Measurements from ENCODE around the gene RTP5.
A peak's percentile ranks its signal among the peaks of the same experiment; 100 is the strongest.

RTP5 gene

GRCh38 chr2:241864850-241865213 lies 4.7 kb upstream of the RTP5 start:
- no peak for DNase-seq
- peaks cover 35% of the 10 kb centered on the region for H4K20me1 ChIP-seq (ENCODE audit: insufficient read depth, low read length)
- H3K27ac ChIP-seq (ENCODE audit: low read length): peak overlapping the region; percentile 48; the same call in 1 of the 2 replicates
- peaks cover 9% of the 10 kb centered on the region for H3K27me3 ChIP-seq (ENCODE audit: insufficient read depth, low read length, poor library complexity)
- no peak overlapping the region for H3K4me3 ChIP-seq (ENCODE audit: low read depth in 1 of 2, low read length in 2 of 2)
- ATAC-seq (ENCODE audit: insufficient read depth, low read depth): no peak
- TF ChIP-seq CTCF (IDR thresholded peaks at IDR 0.05; ENCODE audit: borderline replicate concordance, extremely low read depth, low read length, poor library complexity, severe bottlenecking): no peak
- TF ChIP-seq EZH2 (IDR thresholded peaks at IDR 0.05; ENCODE audit: borderline replicate concordance, low read depth, low read length, severe bottlenecking): no peak
- H3K36me3 ChIP-seq (ENCODE audit: insufficient read depth, low read length): no peaks in the 10 kb centered on the region
- H3K4me1 ChIP-seq (ENCODE audit: insufficient read depth, low read length): peaks cover 79% of the 10 kb centered on the region
- H2AFZ ChIP-seq (ENCODE audit: low read depth, low read length): no peak overlapping the region
- no peaks in the 10 kb centered on the region for H3K9me3 ChIP-seq (ENCODE audit: insufficient read depth, low read length, severe bottlenecking)
- H3K79me2 ChIP-seq (ENCODE audit: insufficient read depth, low read length): no peaks in the 10 kb centered on the region
- no peak overlapping the region for H3K9ac ChIP-seq (ENCODE audit: low read depth, low read length)
- H3K4me2 ChIP-seq (ENCODE audit: insufficient read depth, low read length): no peak overlapping the region

DNA sequence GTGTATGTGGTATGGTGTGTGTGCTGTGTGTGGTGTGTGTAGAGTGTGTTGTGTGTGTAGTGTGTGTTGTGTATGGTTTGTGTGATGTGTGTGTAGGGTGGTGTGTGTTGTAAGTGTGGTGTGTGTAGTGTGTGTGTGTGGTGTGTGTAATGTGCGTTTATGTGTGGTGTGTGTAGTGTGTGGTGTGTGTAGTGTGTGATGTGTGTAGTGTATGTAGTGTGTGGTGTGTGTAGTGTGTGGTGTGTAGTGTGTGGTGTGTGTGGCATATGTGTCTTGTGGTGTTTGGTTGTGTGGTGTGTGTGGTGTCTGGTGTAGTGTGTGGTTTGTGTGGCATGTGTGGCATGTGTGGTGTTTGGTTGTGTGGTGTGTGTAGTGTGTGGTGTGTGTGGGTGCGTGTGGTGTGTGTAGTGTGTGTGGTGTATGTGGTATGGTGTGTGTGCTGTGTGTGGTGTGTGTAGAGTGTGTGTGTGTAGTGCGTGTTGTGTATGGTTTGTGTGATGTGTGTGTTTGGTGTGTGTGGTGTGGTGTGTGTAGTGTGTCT lies 4.0 kb upstream of the RTP5 start:
- Histone ChIP-seq H3K36me3 (ENCODE audit: insufficient read depth, low read length) (no peaks in the 10 kb centered on the region), H3K4me2 (ENCODE audit: insufficient read depth, low read length) (no peak overlapping the region), H3K27me3 (ENCODE audit: insufficient read depth, low read length, poor library complexity) (peaks cover 9% of the 10 kb centered on the region), H3K27ac (ENCODE audit: low read length) (no peak overlapping the region), H2AFZ (ENCODE audit: low read depth, low read length) (no peak overlapping the region), H3K9ac (ENCODE audit: low read depth, low read length) (no peak overlapping the region), H3K4me1 (ENCODE audit: insufficient read depth, low read length) (peaks cover 79% of the 10 kb centered on the region), H3K79me2 (ENCODE audit: insufficient read depth, low read length) (no peaks in the 10 kb centered on the region), H4K20me1 (ENCODE audit: insufficient read depth, low read length) (peaks cover 31% of the 10 kb centered on the region), H3K4me3 (ENCODE audit: low read depth in 1 of 2, low read length in 2 of 2) (no peak overlapping the region), H3K9me3 (ENCODE audit: insufficient read depth, low read length, severe bottlenecking) (no peaks in the 10 kb centered on the region)
- DNase-seq (no peak), ATAC-seq (ENCODE audit: insufficient read depth, low read depth) (no peak)
- TF ChIP-seq EZH2 (IDR thresholded peaks at IDR 0.05; ENCODE audit: borderline replicate concordance, low read depth, low read length, severe bottlenecking) (no peak), CTCF (IDR thresholded peaks at IDR 0.05; ENCODE audit: borderline replicate concordance, extremely low read depth, low read length, poor library complexity, severe bottlenecking) (no peak)

GRCh38 chr2:241865957-241866789 lies 3.4 kb upstream of the RTP5 start:
- no peak overlapping the region for H3K4me2 ChIP-seq (ENCODE audit: insufficient read depth, low read length)
- H4K20me1 ChIP-seq (ENCODE audit: insufficient read depth, low read length): peaks cover 34% of the 10 kb centered on the region
- no peak overlapping the region for H3K4me3 ChIP-seq (ENCODE audit: low read depth in 1 of 2, low read length in 2 of 2)
- no peaks in the 10 kb centered on the region for H3K9me3 ChIP-seq (ENCODE audit: insufficient read depth, low read length, severe bottlenecking)
- no peak for DNase-seq
- no peaks in the 10 kb centered on the region for H3K36me3 ChIP-seq (ENCODE audit: insufficient read depth, low read length)
- TF ChIP-seq CTCF (IDR thresholded peaks at IDR 0.05; ENCODE audit: borderline replicate concordance, extremely low read depth, low read length, poor library complexity, severe bottlenecking) (peak; percentile 9), EZH2 (IDR thresholded peaks at IDR 0.05; ENCODE audit: borderline replicate concordance, low read depth, low read length, severe bottlenecking) (no peak)
- H2AFZ ChIP-seq (ENCODE audit: low read depth, low read length): no peak overlapping the region
- peaks cover 9% of the 10 kb centered on the region for H3K27me3 ChIP-seq (ENCODE audit: insufficient read depth, low read length, poor library complexity)
- no peaks in the 10 kb centered on the region for H3K79me2 ChIP-seq (ENCODE audit: insufficient read depth, low read length)
- no peak overlapping the region for H3K9ac ChIP-seq (ENCODE audit: low read depth, low read length)
- H3K4me1 ChIP-seq (ENCODE audit: insufficient read depth, low read length): peaks cover 80% of the 10 kb centered on the region
- H3K27ac ChIP-seq (ENCODE audit: low read length): no peak overlapping the region
- ATAC-seq (ENCODE audit: insufficient read depth, low read depth): no peak
